T-helper 17 cell (primary cell): Measurements from ENCODE around the gene COL4A1. TPM values are rescaled to one million over a fixed set of nuclear protein-coding genes. Genes with fewer than 3 reads are reported as not detected.

Experiments
- ATAC-seq: fragments of 150-1000 bp; cut with Tn5 transposase; 2 replicates; pipeline ENCODE4 v1.10.0; 2021; ENCODE audit warnings: mild to moderate bottlenecking, moderate library complexity
- DNase-seq, 3 donors: peaks; one replicate each; pipeline versions ENCODE4 v3.0.0 to v3.0.0-alpha.2; 2020 to 2021
- H3K9me3 ChIP-seq: one replicate; pipeline ENCODE4 v1.7.0; 2013; ENCODE audit warnings: low read length, mild to moderate bottlenecking; ENCODE audit not compliant: control insufficient read depth, poor library complexity, severe bottlenecking
- H3K27ac Mint-ChIP-seq: one replicate; pipeline ENCODE4 v1.8.0; 2022; ENCODE audit warnings: mild to moderate bottlenecking, moderate library complexity, mixed read lengths
- H3K27me3 Mint-ChIP-seq: one replicate; pipeline ENCODE4 v1.8.0; 2022; ENCODE audit warnings: mixed read lengths
- H3K36me3 Mint-ChIP-seq: one replicate; pipeline ENCODE4 v1.8.0; 2022; ENCODE audit warnings: low read depth, mixed read lengths
- H3K4me1 Mint-ChIP-seq: one replicate; pipeline ENCODE4 v1.8.0; 2022; ENCODE audit warnings: mild to moderate bottlenecking, mixed read lengths
- H3K4me3 Mint-ChIP-seq: one replicate; pipeline ENCODE4 v1.8.0; 2022; ENCODE audit warnings: mild to moderate bottlenecking, moderate library complexity, mixed read lengths
- total RNA-seq, 4 donors: library from RNA in 2 of 4; stranded (reverse) in 2 of 4; gene quantifications; one replicate each; pipeline ENCODE4 v1.2.3 and lab custom pipeline; 2022 to 2026

The COL4A1 gene
- total RNA-seq, 2 donors from 2014 or later: 0.37 TPM; not detected in 1

GRCh38 chr13:110347535-110348308 lies 40.8 kb upstream of the COL4A1 start:
- H3K9me3 ChIP-seq: no peaks in the 10 kb centered on the region
- no peak for DNase-seq
- H3K4me3 Mint-ChIP-seq: no peak overlapping the region
- ATAC-seq: no peak
- H3K27me3 Mint-ChIP-seq: peaks cover 18% of the 10 kb centered on the region
- H3K4me1 Mint-ChIP-seq: no peaks in the 10 kb centered on the region
- H3K27ac Mint-ChIP-seq: no peak overlapping the region
- no peaks in the 10 kb centered on the region for H3K36me3 Mint-ChIP-seq

- peaks cover 18% of the 10 kb centered on the region for H3K27me3 Mint-ChIP-seq
- H3K27ac Mint-ChIP-seq: no peak overlapping the region
- H3K9me3 ChIP-seq: no peaks in the 10 kb centered on the region
- no peaks in the 10 kb centered on the region for H3K36me3 Mint-ChIP-seq
- ATAC-seq: no peak
- no peaks in the 10 kb centered on the region for H3K4me1 Mint-ChIP-seq
- no peak overlapping the region for H3K4me3 Mint-ChIP-seq
- no peak for DNase-seq
These were observed 40.1 kb upstream of the COL4A1 start for GRCh38 chr13:110347088-110347487.

GRCh38 chr13:110346661-110347067 lies 39.7 kb upstream of the COL4A1 start:
- Mint-ChIP-seq H3K27ac (no peak overlapping the region), H3K27me3 (peaks cover 20% of the 10 kb centered on the region), H3K4me1 (peaks cover under 1% of the 10 kb centered on the region), H3K36me3 (no peaks in the 10 kb centered on the region), H3K4me3 (no peak overlapping the region)
- DNase-seq: no peak
- no peaks in the 10 kb centered on the region for H3K9me3 ChIP-seq
- no peak for ATAC-seq

- Mint-ChIP-seq H3K4me1 (peaks cover 8% of the 10 kb centered on the region), H3K27me3 (peaks cover 18% of the 10 kb centered on the region), H3K36me3 (no peaks in the 10 kb centered on the region), H3K4me3 (no peak overlapping the region), H3K27ac (no peak overlapping the region)
- ATAC-seq (no peak), DNase-seq (no peak)
- H3K9me3 ChIP-seq: no peaks in the 10 kb centered on the region
These were observed 38.7 kb upstream of the COL4A1 start for GRCh38 chr13:110345701-110346100.

GRCh38 chr13:110345266-110345665 lies 38.3 kb upstream of the COL4A1 start:
- Mint-ChIP-seq H3K4me1 (peaks cover 11% of the 10 kb centered on the region), H3K36me3 (no peaks in the 10 kb centered on the region), H3K27me3 (peaks cover 23% of the 10 kb centered on the region), H3K4me3 (no peak overlapping the region), H3K27ac (no peak overlapping the region)
- no peak for ATAC-seq
- no peak for DNase-seq
- no peaks in the 10 kb centered on the region for H3K9me3 ChIP-seq

GRCh38 chr13:110344320-110344719 lies 37.4 kb upstream of the COL4A1 start:
- no peaks in the 10 kb centered on the region for H3K36me3 Mint-ChIP-seq
- no peak overlapping the region for H3K27ac Mint-ChIP-seq
- no peaks in the 10 kb centered on the region for H3K9me3 ChIP-seq
- H3K4me1 Mint-ChIP-seq: peaks cover 13% of the 10 kb centered on the region
- no peak overlapping the region for H3K4me3 Mint-ChIP-seq
- no peak for ATAC-seq
- peaks cover 32% of the 10 kb centered on the region for H3K27me3 Mint-ChIP-seq
- DNase-seq: no peak

GRCh38 chr13:110343241-110343865 lies 36.4 kb upstream of the COL4A1 start:
- peaks cover 13% of the 10 kb centered on the region for H3K4me1 Mint-ChIP-seq
- H3K27me3 Mint-ChIP-seq: peaks cover 39% of the 10 kb centered on the region
- no peak overlapping the region for H3K27ac Mint-ChIP-seq
- no peaks in the 10 kb centered on the region for H3K36me3 Mint-ChIP-seq
- DNase-seq (no peak), ATAC-seq (no peak)
- no peak overlapping the region for H3K4me3 Mint-ChIP-seq
- no peaks in the 10 kb centered on the region for H3K9me3 ChIP-seq

- Mint-ChIP-seq H3K27ac (no peak overlapping the region), H3K4me1 (peaks cover 13% of the 10 kb centered on the region), H3K4me3 (no peak overlapping the region), H3K27me3 (peaks cover 35% of the 10 kb centered on the region), H3K36me3 (no peaks in the 10 kb centered on the region)
- DNase-seq (no peak), ATAC-seq (no peak)
- H3K9me3 ChIP-seq: no peaks in the 10 kb centered on the region
These were observed 35.5 kb upstream of the COL4A1 start for GRCh38 chr13:110342474-110342873.

GRCh38 chr13:110341445-110342244 lies 34.7 kb upstream of the COL4A1 start:
- Mint-ChIP-seq H3K27me3 (peaks cover 35% of the 10 kb centered on the region), H3K4me1 (peaks cover 13% of the 10 kb centered on the region), H3K36me3 (no peaks in the 10 kb centered on the region), H3K4me3 (peak overlapping the region; percentile 68), H3K27ac (no peak overlapping the region)
- no peak for DNase-seq
- H3K9me3 ChIP-seq: no peaks in the 10 kb centered on the region
- ATAC-seq: peak; percentile 25

- peaks cover 35% of the 10 kb centered on the region for H3K27me3 Mint-ChIP-seq
- no peaks in the 10 kb centered on the region for H3K36me3 Mint-ChIP-seq
- DNase-seq: no peak
- peak overlapping the region; percentile 74 for H3K27ac Mint-ChIP-seq
- H3K4me3 Mint-ChIP-seq: peak overlapping the region; percentile 68
- ATAC-seq: peak; percentile 48
- peaks cover 13% of the 10 kb centered on the region for H3K4me1 Mint-ChIP-seq
- no peaks in the 10 kb centered on the region for H3K9me3 ChIP-seq
These were observed 34.0 kb upstream of the COL4A1 start for GRCh38 chr13:110340812-110341444.

- DNase-seq: no peak
- H3K9me3 ChIP-seq: no peaks in the 10 kb centered on the region
- no peaks in the 10 kb centered on the region for H3K36me3 Mint-ChIP-seq
- H3K4me3 Mint-ChIP-seq: peak overlapping the region; percentile 68
- H3K4me1 Mint-ChIP-seq: peaks cover 13% of the 10 kb centered on the region
- peak overlapping the region; percentile 74 for H3K27ac Mint-ChIP-seq
- H3K27me3 Mint-ChIP-seq: peaks cover 35% of the 10 kb centered on the region
- ATAC-seq: no peak
These were observed 33.1 kb upstream of the COL4A1 start for GRCh38 chr13:110339975-110340550.

GRCh38 chr13:110339263-110339662 lies 32.3 kb upstream of the COL4A1 start:
- Mint-ChIP-seq H3K27me3 (peaks cover 35% of the 10 kb centered on the region), H3K4me1 (peaks cover 13% of the 10 kb centered on the region), H3K4me3 (peak overlapping the region; percentile 41), H3K27ac (no peak overlapping the region), H3K36me3 (no peaks in the 10 kb centered on the region)
- no peaks in the 10 kb centered on the region for H3K9me3 ChIP-seq
- DNase-seq (no peak), ATAC-seq (no peak)
